HepG2 (cell line): ENCODE data around the gene STAT4. TPM values are rescaled to one million over a fixed set of nuclear protein-coding genes. Genes with fewer than 3 reads are reported as not detected.

ENCODE experiments used
- CEBPG ChIP-seq: IDR thresholded peaks from 2 replicates; pipeline ENCODE4 v1.6.1; 2016
- EZH2 ChIP-seq: conservative IDR thresholded peaks from 2 replicates; pipeline ENCODE4 v1.6.1; 2012; ENCODE audit warnings: mild to moderate bottlenecking, low read depth, low read length, moderate library complexity
- FOXK1 ChIP-seq: sonication (generic); formaldehyde crosslinking; IDR thresholded peaks from 2 replicates; pipeline ENCODE4 v1.4.0; 2020; ENCODE audit warnings: low read depth, missing genetic modification reagents, borderline replicate concordance
- FOXP1 ChIP-seq, 2 experiments: fragments of 450-650 bp in 1 of 2; IDR thresholded peaks; 2 replicates each; pipeline ENCODE4 v1.6.1; 2017 to 2018; ENCODE audit warnings: antibody characterized with exemption in 1 of 2
- GPN1 ChIP-seq: sonication (generic); formaldehyde crosslinking; IDR thresholded peaks from 2 replicates; pipeline ENCODE4 v1.5.1; 2020; ENCODE audit warnings: missing genetic modification reagents, borderline replicate concordance
- GZF1 ChIP-seq: sonication (generic); formaldehyde crosslinking; IDR thresholded peaks from 2 replicates; pipeline ENCODE4 v1.5.1; 2020; ENCODE audit warnings: mild to moderate bottlenecking, missing genetic modification reagents
- MEIS1 ChIP-seq: sonication (generic); formaldehyde crosslinking; IDR thresholded peaks from 2 replicates; pipeline ENCODE4 v1.9.0; 2021; ENCODE audit warnings: mild to moderate bottlenecking, missing genetic modification reagents, moderate library complexity, borderline replicate concordance
- MTA3 ChIP-seq: sonication (generic); formaldehyde crosslinking; IDR thresholded peaks from 2 replicates; pipeline ENCODE4 v1.4.0; 2020; ENCODE audit warnings: missing genetic modification reagents
- NR3C1 ChIP-seq: sonication (generic); formaldehyde crosslinking; IDR thresholded peaks from 2 replicates; pipeline ENCODE4 v1.4.0; 2020; ENCODE audit warnings: missing genetic modification reagents
- PHB2 ChIP-seq: fragments of 450-650 bp; IDR thresholded peaks from 2 replicates; pipeline ENCODE4 v1.6.1; 2018; ENCODE audit not compliant: partially characterized antibody
- SNRNP70 ChIP-seq: fragments of 200-400 bp; formaldehyde crosslinking; IDR thresholded peaks from 2 replicates; pipeline ENCODE4 v1.6.1; 2017; ENCODE audit warnings: mild to moderate bottlenecking, low read depth, low read length, moderate library complexity
- SYNCRIP ChIP-seq: fragments of 200-400 bp; formaldehyde crosslinking; IDR thresholded peaks from 2 replicates; pipeline ENCODE4 v1.6.1; 2018; ENCODE audit warnings: mild to moderate bottlenecking, low read depth, low read length; ENCODE audit not compliant: insufficient read depth
- TFDP1 ChIP-seq: IDR thresholded peaks from 2 replicates; pipeline ENCODE4 v1.6.1; 2016; ENCODE audit warnings: missing compliant biosample characterization, missing genetic modification reagents, borderline replicate concordance
- XRCC5 ChIP-seq: fragments of 200-400 bp; formaldehyde crosslinking; optimal IDR thresholded peaks from 2 replicates; pipeline ENCODE3; 2017; ENCODE audit warnings: mild to moderate bottlenecking, low read length
- ZBTB4 ChIP-seq: sonication (generic); formaldehyde crosslinking; IDR thresholded peaks from 2 replicates; pipeline ENCODE4 v1.4.0; 2020; ENCODE audit warnings: missing genetic modification reagents, mild to moderate bottlenecking, borderline replicate concordance
- ZNF142 ChIP-seq: sonication (generic); formaldehyde crosslinking; IDR thresholded peaks from 2 replicates; pipeline ENCODE4 v1.4.0; 2020; ENCODE audit warnings: missing genetic modification reagents
- ZNF282 ChIP-seq: fragments of 450-650 bp; IDR thresholded peaks from 2 replicates; pipeline ENCODE4 v1.6.1; 2018; ENCODE audit not compliant: partially characterized antibody
- ZNF569 ChIP-seq: sonication (generic); formaldehyde crosslinking; IDR thresholded peaks from 2 replicates; pipeline ENCODE4 v1.5.0; 2020; ENCODE audit warnings: mild to moderate bottlenecking, missing genetic modification reagents, moderate library complexity, borderline replicate concordance
- ZNF737 ChIP-seq: sonication (generic); formaldehyde crosslinking; IDR thresholded peaks from 2 replicates; pipeline ENCODE4 v1.5.0; 2020; ENCODE audit warnings: missing genetic modification reagents, mild to moderate bottlenecking, borderline replicate concordance
- ZNF768 ChIP-seq: sonication (generic); formaldehyde crosslinking; IDR thresholded peaks from 2 replicates; pipeline ENCODE4 v1.4.0; 2020; ENCODE audit warnings: missing genetic modification reagents
- ZNF782 ChIP-seq: sonication (generic); formaldehyde crosslinking; IDR thresholded peaks from 2 replicates; pipeline ENCODE4 v1.4.0; 2020; ENCODE audit warnings: missing genetic modification reagents, mild to moderate bottlenecking, borderline replicate concordance
- polyA plus RNA-seq, 8 experiments: library from polyadenylated mRNA; depleted of rRNA in 3 of 8; stranded (reverse) in 7 of 8; unstranded in 1 of 8; fragments of >200 nt; fragmentation: Illumina TruSeq in 4 of 8; extraction: Trizol in 4 of 8; gene quantifications; 2 replicates each; pipeline versions ENCODE4 v1.2.1 to v1.2.3, GENCODE V29; 2011 to 2016; ENCODE audit warnings: low read depth in 4 of 8, missing spikeins in 1 of 8, mixed read lengths in 1 of 8; ENCODE audit not compliant: insufficient read depth in 1 of 8
- total RNA-seq, 5 experiments: library from RNA; depleted of rRNA; stranded (reverse); fragments of >200 nt; fragmentation: Illumina TruSeq; extraction: Trizol; gene quantifications; 2 replicates each; pipeline ENCODE4 v1.2.3, GENCODE V29; 2016; ENCODE audit warnings: low read depth in 1 of 5

The STAT4 gene
- total and polyA plus RNA-seq, 2 of the 13 experiments (the other 11 are each of a cell fraction or from before 2014, with no cell fraction given) = 0.37 TPM; not detected in 1

- TF ChIP-seq ZBTB4 (CRISPR knock-in tag) = no peak
- no peak for TF ChIP-seq FOXP1 (IDR thresholded peaks at IDR 0.05)
- no peak for TF ChIP-seq FOXP1 (CRISPR knock-in tag; IDR thresholded peaks at IDR 0.05)
- no peak for TF ChIP-seq PHB2
- TF ChIP-seq CEBPG (CRISPR knock-in tag) = peak; percentile 3; the same call in 1 of the 2 replicates
- no peak for TF ChIP-seq TFDP1
- TF ChIP-seq ZNF768 (CRISPR knock-in tag) = no peak
- no peak for TF ChIP-seq EZH2
- TF ChIP-seq ZNF782 (CRISPR knock-in tag) = no peak
- TF ChIP-seq GZF1 (CRISPR knock-in tag) = no peak
- peak; percentile 62 for TF ChIP-seq XRCC5
- TF ChIP-seq MTA3 (CRISPR knock-in tag) = no peak
- no peak for TF ChIP-seq ZNF737
- TF ChIP-seq GPN1 (CRISPR knock-in tag) = no peak
- no peak for TF ChIP-seq ZNF569
- TF ChIP-seq ZNF142 = no peak
- no peak for TF ChIP-seq MEIS1 (CRISPR knock-in tag)
- TF ChIP-seq SYNCRIP = no peak
- TF ChIP-seq ZNF282 = no peak
- TF ChIP-seq NR3C1 (CRISPR knock-in tag) = no peak
- no peak for TF ChIP-seq SNRNP70
- peak; percentile 24; the same call in 1 of the 2 replicates for TF ChIP-seq FOXK1 (CRISPR knock-in tag)
Observed at GRCh38 chr2:191030521-191031154, 120.2 kb downstream of the STAT4 start (continued).
